WTC11 (cell line): ENCODE results near the gene PITPNM3. TPM values are rescaled to one million over a fixed set of nuclear protein-coding genes. Genes with fewer than 3 reads are reported as not detected.

ENCODE experiments used
- ATAC-seq: fragments of 200-7000 bp; cut with Tn5 transposase; 2 replicates; pipeline ENCODE4 v1.10.0; 2021; ENCODE audit warnings: mild to moderate bottlenecking, moderate library complexity
- CTCF ChIA-PET: fragments of 300-600 bp; sonication (Branson Sonifier 250); formaldehyde crosslinking; loops from one replicate; lab custom pipeline; 2021; ENCODE audit warnings: antibody characterized with exemption; lab: Charles Lee
- POLR2A ChIA-PET: fragments of 350-600 bp; sonication (Branson Sonifier 250); formaldehyde crosslinking; loops from one replicate; lab custom pipeline; 2021; ENCODE audit warnings: antibody characterized with exemption; lab: Charles Lee
- DNase-seq: peaks from one replicate; pipeline ENCODE4 v3.0.0; 2021; ENCODE audit warnings: low spot score
- H3K27ac Mint-ChIP-seq: 2 replicates; pipeline ENCODE4 v1.8.0; 2021; ENCODE audit warnings: mixed read lengths
- H3K27me3 Mint-ChIP-seq: 2 replicates; pipeline ENCODE4 v1.8.0; 2021; ENCODE audit warnings: low read depth, mild to moderate bottlenecking, moderate library complexity, mixed read lengths
- H3K36me3 Mint-ChIP-seq: 2 replicates; pipeline ENCODE4 v1.8.0; 2021; ENCODE audit warnings: mixed read lengths
- H3K4me1 Mint-ChIP-seq: 2 replicates; pipeline ENCODE4 v1.8.0; 2022; ENCODE audit warnings: mixed read lengths
- H3K4me3 Mint-ChIP-seq: 2 replicates; pipeline ENCODE4 v1.8.0; 2021; ENCODE audit warnings: mild to moderate bottlenecking, moderate library complexity, mixed read lengths
- H3K9me3 Mint-ChIP-seq: 2 replicates; pipeline ENCODE4 v1.8.0; 2021; ENCODE audit warnings: mixed read lengths
- ATF2 ChIP-seq: sonication (generic); formaldehyde crosslinking; IDR thresholded peaks from 2 replicates; pipeline ENCODE4 v1.8.1; 2022; ENCODE audit warnings: low read depth, missing genetic modification reagents, borderline replicate concordance
- CBFB ChIP-seq: sonication (generic); formaldehyde crosslinking; IDR thresholded peaks from 2 replicates; pipeline ENCODE4 v1.8.1; 2022; ENCODE audit warnings: mild to moderate bottlenecking, low read depth, missing genetic modification reagents
- E2F1 ChIP-seq: sonication (generic); formaldehyde crosslinking; IDR thresholded peaks from 2 replicates; pipeline ENCODE4 v1.8.0; 2022; ENCODE audit warnings: mild to moderate bottlenecking, missing genetic modification reagents
- E2F5 ChIP-seq: sonication (generic); formaldehyde crosslinking; IDR thresholded peaks from 2 replicates; pipeline ENCODE4 v1.8.1; 2022; ENCODE audit warnings: mild to moderate bottlenecking, moderate library complexity, missing genetic modification reagents
- EMX1 ChIP-seq: fragments of 250-450 bp; sonication (Bioruptor Pico); IDR thresholded peaks from 2 replicates; pipeline ENCODE4 v1.8.0; 2021; ENCODE audit warnings: mild to moderate bottlenecking
- ERG ChIP-seq: fragments of 250-450 bp; sonication (Bioruptor Pico); IDR thresholded peaks from 2 replicates; pipeline ENCODE4 v1.8.0; 2021; ENCODE audit warnings: mild to moderate bottlenecking
- FOXP1 ChIP-seq: sonication (generic); formaldehyde crosslinking; IDR thresholded peaks from 2 replicates; pipeline ENCODE4 v1.8.0; 2022; ENCODE audit warnings: missing genetic modification reagents, mild to moderate bottlenecking, moderate library complexity, borderline replicate concordance
- IRF2 ChIP-seq: sonication (generic); formaldehyde crosslinking; IDR thresholded peaks from 2 replicates; pipeline ENCODE4 v1.8.0; 2022; ENCODE audit warnings: low read depth, missing genetic modification reagents, borderline replicate concordance
- KAT7 ChIP-seq: sonication (generic); formaldehyde crosslinking; IDR thresholded peaks from 2 replicates; pipeline ENCODE4 v1.8.1; 2023; ENCODE audit warnings: missing genetic modification reagents, mild to moderate bottlenecking, borderline replicate concordance
- NFATC4 ChIP-seq: fragments of 250-450 bp; sonication (Bioruptor Pico); IDR thresholded peaks from 2 replicates; pipeline ENCODE4 v1.9.0; 2021; ENCODE audit warnings: mild to moderate bottlenecking
- NFE2L1 ChIP-seq: sonication (generic); formaldehyde crosslinking; IDR thresholded peaks from 2 replicates; pipeline ENCODE4 v1.8.1; 2023; ENCODE audit warnings: missing genetic modification reagents
- RELA ChIP-seq: sonication (generic); formaldehyde crosslinking; IDR thresholded peaks from 2 replicates; pipeline ENCODE4 v1.8.1; 2022; ENCODE audit warnings: missing genetic modification reagents, mild to moderate bottlenecking, borderline replicate concordance
- SP1 ChIP-seq: sonication (generic); formaldehyde crosslinking; conservative IDR thresholded peaks from 2 replicates; pipeline ENCODE4 v1.8.1; 2022; ENCODE audit warnings: missing genetic modification reagents
- STAT6 ChIP-seq: sonication (generic); formaldehyde crosslinking; conservative IDR thresholded peaks from 2 replicates; pipeline ENCODE4 v1.8.1; 2023; ENCODE audit warnings: mild to moderate bottlenecking, low read depth, missing genetic modification reagents, moderate library complexity
- ZNF121 ChIP-seq: sonication (generic); formaldehyde crosslinking; IDR thresholded peaks from 2 replicates; pipeline ENCODE4 v1.8.0; 2023; ENCODE audit warnings: missing genetic modification reagents
- total RNA-seq: library from RNA; stranded (reverse); gene quantifications from 3 replicates; pipeline ENCODE4 v1.2.3, GENCODE V29; 2021
- TF ChIP-seq, protein P1 (sequence below): fragments of 200-600 bp; IDR thresholded peaks from 2 replicates; pipeline ENCODE4 v1.8.0; 2022; ENCODE audit warnings: antibody characterized with exemption
- TF ChIP-seq, protein P2 (sequence below): sonication (generic); formaldehyde crosslinking; IDR thresholded peaks from 2 replicates; pipeline ENCODE4 v1.8.1; 2023; ENCODE audit warnings: mild to moderate bottlenecking, missing genetic modification reagents, moderate library complexity
- TF ChIP-seq, protein P3 (sequence below): sonication (generic); formaldehyde crosslinking; IDR thresholded peaks from 2 replicates; pipeline ENCODE4 v1.8.0; 2022; ENCODE audit warnings: mild to moderate bottlenecking, missing genetic modification reagents
- TF ChIP-seq, protein P4 (sequence below): fragments of 250-450 bp; sonication (Bioruptor Pico); conservative IDR thresholded peaks from 2 replicates; pipeline ENCODE4 v1.9.0; 2021; ENCODE audit warnings: mild to moderate bottlenecking

Gene PITPNM3
- total RNA-seq, 1 experiment from 2014 or later, result 2.8 TPM

DNA sequence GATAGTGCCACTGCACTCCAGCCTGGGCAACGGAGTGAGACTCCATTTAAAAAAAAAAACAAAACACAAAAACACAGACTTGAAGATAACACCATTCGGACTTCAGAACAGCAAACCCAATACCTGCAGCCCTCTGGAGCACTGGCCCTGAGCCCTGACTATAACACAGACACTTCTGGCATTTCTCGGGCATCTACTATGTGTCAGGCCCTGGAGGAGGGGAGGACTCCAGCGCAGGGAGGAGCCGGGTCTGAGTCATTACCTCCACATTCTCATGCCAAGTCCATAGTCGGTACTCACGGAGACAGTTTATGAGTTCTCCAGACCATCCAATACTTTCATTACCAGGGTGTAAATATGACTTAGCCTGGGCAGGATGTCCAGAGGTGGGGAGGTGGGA is 48.8 kb downstream of the PITPNM3 start:
- no peak overlapping the region for H3K4me3 Mint-ChIP-seq
- no peaks in the 10 kb centered on the region for H3K36me3 Mint-ChIP-seq
- H3K27ac Mint-ChIP-seq, result no peak overlapping the region
- H3K9me3 Mint-ChIP-seq, result no peaks in the 10 kb centered on the region
- peaks cover 6% of the 10 kb centered on the region for H3K27me3 Mint-ChIP-seq
- ChIA-PET POLR2A (no interaction called here), CTCF (interaction anchor here (1.8 to 2.1 kb wide), 2 partner anchors 12 to 35 kb away, joined by 5 to 6 read pairs; no protein-coding TSS in a partner anchor)
- no peak for ATAC-seq
- DNase-seq, result no peak
- TF ChIP-seq EMX1 (CRISPR knock-in tag) (no peak), RELA (CRISPR knock-in tag) (no peak), SP1 (CRISPR knock-in tag) (no peak), ERG (CRISPR knock-in tag) (no peak), ZNF121 (no peak), STAT6 (CRISPR knock-in tag) (no peak), KAT7 (CRISPR knock-in tag) (no peak), E2F1 (CRISPR knock-in tag) (no peak)
- TF ChIP-seq, protein P1, sequence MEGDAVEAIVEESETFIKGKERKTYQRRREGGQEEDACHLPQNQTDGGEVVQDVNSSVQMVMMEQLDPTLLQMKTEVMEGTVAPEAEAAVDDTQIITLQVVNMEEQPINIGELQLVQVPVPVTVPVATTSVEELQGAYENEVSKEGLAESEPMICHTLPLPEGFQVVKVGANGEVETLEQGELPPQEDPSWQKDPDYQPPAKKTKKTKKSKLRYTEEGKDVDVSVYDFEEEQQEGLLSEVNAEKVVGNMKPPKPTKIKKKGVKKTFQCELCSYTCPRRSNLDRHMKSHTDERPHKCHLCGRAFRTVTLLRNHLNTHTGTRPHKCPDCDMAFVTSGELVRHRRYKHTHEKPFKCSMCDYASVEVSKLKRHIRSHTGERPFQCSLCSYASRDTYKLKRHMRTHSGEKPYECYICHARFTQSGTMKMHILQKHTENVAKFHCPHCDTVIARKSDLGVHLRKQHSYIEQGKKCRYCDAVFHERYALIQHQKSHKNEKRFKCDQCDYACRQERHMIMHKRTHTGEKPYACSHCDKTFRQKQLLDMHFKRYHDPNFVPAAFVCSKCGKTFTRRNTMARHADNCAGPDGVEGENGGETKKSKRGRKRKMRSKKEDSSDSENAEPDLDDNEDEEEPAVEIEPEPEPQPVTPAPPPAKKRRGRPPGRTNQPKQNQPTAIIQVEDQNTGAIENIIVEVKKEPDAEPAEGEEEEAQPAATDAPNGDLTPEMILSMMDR, result no peak
- TF ChIP-seq, protein P2, sequence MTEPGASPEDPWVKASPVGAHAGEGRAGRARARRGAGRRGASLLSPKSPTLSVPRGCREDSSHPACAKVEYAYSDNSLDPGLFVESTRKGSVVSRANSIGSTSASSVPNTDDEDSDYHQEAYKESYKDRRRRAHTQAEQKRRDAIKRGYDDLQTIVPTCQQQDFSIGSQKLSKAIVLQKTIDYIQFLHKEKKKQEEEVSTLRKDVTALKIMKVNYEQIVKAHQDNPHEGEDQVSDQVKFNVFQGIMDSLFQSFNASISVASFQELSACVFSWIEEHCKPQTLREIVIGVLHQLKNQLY (CRISPR knock-in tag), result no peak
- H3K4me1 Mint-ChIP-seq, result peaks cover 4% of the 10 kb centered on the region

DNA sequence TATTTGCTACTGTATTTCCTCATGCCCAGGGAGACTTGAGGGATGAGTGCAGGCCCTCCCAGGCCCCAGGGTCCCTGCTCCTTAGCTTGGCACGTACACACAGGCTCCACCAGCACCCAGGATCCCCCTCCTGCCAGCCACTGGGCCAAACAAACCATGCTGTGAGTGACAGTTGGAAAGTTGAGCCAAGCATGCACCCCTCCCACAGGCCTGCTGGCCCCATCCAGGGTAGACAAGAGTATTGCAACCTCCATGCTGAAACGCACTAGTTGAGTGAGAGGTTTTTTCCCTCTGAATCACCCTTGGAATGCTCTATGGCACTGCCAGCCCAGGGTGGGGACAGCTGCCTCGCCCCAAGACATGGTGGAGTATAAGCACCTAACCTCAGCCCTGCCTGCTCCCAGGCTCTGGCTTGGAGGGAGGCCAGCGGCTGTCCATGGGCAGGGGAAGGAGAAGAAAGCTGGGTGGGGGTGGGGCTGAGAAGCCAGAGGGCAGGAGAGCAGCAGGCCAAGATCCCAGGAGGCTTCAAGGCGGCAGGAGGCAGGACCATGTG is 49.6 kb downstream of the PITPNM3 start:
- ChIA-PET POLR2A (no interaction called here), CTCF (interaction anchor here (1.8 kb wide), 1 partner anchor 11 kb away, joined by 5 read pairs; no protein-coding TSS in a partner anchor)
- DNase-seq (no peak), ATAC-seq (no peak)
- peaks cover 6% of the 10 kb centered on the region for H3K4me1 Mint-ChIP-seq
- H3K27ac Mint-ChIP-seq, result no peak overlapping the region
- 0 out of 2 replicates have a peak, but pooled peaks cover 2% of the 10 kb centered on the region for H3K36me3 Mint-ChIP-seq
- no peaks in the 10 kb centered on the region for H3K9me3 Mint-ChIP-seq
- H3K27me3 Mint-ChIP-seq, result peaks cover 6% of the 10 kb centered on the region
- H3K4me3 Mint-ChIP-seq, result no peak overlapping the region
- no peak for TF ChIP-seq NFE2L1 (CRISPR knock-in tag)
- TF ChIP-seq E2F5 (CRISPR knock-in tag), result no peak
- TF ChIP-seq NFATC4 (CRISPR knock-in tag), result no peak
- TF ChIP-seq, protein P3, sequence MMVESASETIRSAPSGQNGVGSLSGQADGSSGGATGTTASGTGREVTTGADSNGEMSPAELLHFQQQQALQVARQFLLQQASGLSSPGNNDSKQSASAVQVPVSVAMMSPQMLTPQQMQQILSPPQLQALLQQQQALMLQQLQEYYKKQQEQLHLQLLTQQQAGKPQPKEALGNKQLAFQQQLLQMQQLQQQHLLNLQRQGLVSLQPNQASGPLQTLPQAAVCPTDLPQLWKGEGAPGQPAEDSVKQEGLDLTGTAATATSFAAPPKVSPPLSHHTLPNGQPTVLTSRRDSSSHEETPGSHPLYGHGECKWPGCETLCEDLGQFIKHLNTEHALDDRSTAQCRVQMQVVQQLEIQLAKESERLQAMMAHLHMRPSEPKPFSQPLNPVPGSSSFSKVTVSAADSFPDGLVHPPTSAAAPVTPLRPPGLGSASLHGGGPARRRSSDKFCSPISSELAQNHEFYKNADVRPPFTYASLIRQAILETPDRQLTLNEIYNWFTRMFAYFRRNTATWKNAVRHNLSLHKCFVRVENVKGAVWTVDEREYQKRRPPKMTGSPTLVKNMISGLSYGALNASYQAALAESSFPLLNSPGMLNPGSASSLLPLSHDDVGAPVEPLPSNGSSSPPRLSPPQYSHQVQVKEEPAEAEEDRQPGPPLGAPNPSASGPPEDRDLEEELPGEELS, result no peak
- no peak for TF ChIP-seq FOXP1
- TF ChIP-seq ATF2 (CRISPR knock-in tag), result no peak
- no peak for TF ChIP-seq IRF2 (CRISPR knock-in tag)
- TF ChIP-seq, protein P4, sequence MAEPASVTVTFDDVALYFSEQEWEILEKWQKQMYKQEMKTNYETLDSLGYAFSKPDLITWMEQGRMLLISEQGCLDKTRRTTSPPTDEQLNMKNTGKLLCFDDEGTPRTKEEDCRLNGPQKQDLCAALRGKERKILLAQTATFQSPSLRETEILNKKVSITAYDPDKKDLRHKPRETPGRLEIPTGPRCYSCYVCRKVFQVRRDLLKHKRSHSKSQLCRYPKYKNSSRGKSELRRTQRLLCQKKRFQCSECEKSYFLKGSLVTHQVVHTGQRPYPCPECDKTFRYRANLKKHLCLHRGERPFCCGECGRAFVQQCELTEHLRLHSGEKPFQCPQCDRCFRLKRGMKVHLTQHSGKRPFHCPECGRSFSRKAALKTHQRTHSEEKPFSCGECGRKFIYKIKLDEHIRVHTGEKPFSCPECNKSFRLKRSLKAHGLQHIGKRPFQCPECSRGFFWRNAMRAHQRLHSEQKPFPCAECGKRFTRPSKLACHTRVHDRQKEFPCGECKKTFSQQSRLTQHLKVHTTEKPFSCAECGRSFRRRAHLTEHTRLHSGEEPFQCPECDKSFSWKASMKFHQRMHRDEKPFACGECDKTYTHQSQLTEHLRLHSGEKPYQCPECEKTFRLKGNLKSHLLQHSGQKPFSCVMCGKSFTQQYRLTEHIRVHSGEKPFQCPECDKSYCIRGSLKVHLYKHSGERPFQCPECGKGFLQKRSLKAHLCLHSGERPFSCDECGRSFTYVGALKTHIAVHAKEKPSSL, result no peak
- TF ChIP-seq CBFB, result no peak
- no peak for TF ChIP-seq EMX1 (CRISPR knock-in tag)
